GM19467 (cell line): Measurements from ENCODE around the gene NTN3.

Experiments used
- ATAC-seq: cut with Tn5 transposase; IDR thresholded peaks from one replicate; pipeline ENCODE4 v1.9.1; 2021; ENCODE audit warnings: mild to moderate bottlenecking, moderate library complexity; ENCODE audit not compliant: unreplicated experiment

Gene NTN3

DNA sequence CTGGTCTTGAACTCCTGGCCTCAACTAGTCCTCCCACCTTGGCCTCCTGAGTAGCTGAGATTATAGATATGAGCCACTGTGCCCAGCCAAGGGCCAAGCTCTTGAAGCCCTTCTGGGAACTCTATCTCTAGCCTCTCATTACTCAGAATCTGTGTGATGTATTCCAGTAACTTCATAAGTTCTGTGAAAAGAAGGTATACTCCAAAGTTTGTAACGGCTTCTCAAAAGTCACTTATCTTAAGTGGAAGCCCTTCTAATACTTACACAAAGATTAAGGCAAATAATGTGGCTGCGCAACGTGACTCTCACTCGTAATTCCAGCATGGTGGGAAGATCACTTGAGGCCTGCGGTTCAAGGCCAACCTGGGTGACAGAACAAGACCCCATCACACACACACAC lies 23.5 kb downstream of the NTN3 start:
- no peak for ATAC-seq

DNA sequence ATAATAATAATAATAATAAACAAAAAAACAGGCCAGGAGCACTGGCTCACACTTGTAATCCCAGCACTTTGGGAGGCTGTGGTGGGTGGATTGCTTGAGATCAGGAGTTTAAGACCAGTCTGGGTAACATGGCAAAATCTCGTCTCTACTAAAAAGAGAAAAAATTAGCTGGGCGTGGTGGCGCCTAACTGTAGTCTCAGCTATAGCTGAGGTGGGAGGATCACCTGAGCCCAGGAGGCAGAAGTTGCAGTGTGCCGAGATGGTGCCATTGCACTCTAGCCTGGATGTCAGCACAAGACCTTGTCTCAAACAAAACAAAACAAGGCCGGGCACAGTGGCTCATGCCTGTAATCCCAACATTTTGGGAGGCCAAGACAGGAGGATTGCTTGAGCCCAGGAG lies 23.9 kb downstream of the NTN3 start:
- ATAC-seq = no peak

DNA sequence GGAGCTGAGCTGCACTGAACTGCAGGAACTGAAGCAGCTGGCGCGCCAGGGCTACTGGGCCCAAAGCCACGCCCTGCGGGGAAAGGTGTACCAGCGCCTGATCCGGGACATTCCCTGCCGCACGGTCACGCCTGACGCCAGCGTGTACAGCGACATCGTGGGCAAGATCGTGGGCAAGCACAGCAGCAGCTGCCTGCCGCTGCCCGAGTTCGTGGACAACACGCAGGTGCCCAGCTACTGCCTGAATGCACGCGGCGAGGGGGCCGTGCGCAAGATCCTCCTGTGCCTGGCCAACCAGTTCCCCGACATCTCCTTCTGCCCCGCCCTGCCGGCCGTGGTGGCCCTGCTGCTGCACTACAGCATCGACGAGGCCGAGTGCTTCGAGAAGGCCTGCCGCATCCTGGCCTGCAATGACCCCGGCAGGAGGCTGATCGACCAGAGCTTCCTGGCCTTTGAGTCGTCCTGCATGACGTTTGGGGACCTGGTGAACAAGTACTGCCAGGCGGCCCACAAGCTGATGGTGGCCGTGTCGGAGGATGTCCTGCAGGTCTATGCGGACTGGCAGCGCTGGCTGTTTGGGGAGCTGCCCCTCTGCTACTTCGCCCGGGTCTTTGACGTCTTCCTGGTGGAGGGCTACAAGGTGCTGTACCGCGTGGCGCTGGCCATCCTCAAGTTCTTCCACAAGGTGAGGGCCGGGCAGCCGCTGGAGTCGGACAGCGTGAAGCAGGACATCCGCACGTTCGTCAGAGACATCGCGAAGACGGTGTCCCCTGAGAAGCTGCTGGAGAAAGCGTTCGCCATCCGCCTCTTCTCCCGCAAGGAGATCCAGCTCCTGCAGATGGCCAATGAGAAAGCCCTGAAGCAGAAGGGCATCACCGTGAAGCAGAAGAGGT lies 25.4 kb downstream of the NTN3 start:
- no peak for ATAC-seq

DNA sequence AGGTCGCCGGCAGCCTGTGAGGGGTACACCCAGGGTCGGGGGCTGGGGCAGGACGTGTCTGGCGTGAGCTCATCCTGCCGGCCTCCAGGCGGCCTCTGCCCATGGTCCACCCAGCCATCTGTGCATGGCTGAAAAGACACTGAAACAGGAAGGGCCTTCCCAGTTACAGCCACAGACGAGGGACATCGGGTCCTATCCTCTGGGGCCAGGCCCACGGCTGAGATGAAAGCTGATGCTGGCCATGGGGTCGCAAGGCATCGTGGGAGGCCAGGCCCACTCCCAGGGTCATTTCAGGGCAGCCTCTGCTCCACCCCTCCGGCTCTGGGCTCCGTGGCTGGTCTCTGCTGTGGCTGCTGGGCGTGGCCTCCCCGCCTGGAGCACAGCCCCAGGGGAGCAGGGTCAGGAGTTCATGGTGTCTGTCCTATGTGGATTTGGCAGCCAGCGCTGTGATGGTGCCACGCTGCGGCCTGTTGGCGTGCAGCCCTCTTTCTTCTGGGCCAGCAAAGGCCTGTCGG lies 26.1 kb downstream of the NTN3 start:
- ATAC-seq = no peak

DNA sequence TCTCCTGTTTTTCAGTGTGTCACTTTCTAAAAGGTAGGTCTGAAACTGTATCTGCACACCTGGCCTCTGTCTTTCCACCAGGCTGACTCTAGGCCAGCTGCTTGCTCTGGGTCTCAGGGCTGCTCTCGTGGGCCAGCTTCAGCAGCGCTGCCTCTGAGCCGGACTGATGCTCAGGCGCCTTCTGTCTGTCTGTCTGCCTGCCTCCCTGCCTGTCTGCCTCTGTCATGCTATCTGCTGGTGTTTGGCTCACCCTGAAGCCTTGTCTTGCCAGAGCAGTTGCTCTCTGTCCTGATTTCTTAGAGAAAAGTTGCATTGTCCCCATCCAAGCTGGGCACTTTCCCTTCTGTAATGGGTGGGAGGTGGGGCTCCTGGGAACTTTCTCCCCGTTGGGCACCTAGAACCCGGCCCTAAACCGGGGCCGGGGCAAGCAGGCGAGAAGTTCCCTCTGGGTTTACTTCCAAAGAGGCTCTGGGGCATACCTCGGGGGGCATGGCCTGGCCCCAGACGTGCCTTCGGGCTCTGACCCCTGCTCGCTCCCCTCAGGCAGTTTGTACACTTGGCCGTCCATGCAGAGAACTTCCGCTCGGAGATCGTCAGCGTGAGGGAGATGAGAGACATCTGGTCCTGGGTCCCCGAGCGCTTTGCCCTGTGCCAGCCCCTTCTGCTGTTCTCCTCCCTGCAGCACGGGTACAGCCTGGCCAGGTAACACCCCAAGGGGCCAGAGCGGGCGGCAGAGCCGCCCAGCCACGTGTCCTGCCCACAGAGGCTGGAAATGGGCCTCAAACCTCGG lies 26.8 kb downstream of the NTN3 start:
- no peak for ATAC-seq

DNA sequence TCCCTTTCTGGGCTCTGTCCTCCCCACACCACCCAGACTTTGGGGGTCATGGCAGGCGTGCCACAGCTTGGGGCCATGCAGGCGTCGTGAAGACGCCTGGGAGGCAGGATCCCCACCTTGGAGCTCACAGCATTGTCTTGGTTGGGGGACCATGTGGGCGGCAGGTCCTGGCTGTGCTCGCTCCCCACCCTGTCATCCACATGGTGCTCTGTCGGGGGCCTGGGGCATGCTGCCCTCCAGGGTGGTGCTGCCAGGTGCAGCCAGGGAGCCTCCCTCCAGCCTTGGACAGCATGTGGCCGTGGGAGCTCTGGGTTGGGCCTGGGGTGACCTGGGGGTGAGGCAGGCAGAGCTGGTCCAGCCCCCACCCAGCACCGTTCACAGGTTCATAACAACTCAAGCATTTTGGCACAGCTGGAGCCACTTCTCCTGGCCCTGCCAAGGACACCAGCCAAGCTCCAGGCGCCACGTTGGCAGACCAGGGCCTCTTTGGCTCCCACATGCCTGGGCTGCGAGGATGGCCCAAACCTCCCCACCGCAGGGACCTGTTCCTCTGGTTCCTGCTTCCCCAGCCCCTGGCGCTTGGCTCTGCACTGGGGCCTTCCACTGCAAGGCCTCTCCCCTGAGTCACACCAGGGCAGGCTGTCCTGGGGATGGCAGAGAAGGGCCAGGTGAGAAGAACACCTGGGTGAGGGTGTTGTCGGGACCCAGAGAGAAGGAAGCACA lies 27.6 kb downstream of the NTN3 start:
- ATAC-seq = no peak

DNA sequence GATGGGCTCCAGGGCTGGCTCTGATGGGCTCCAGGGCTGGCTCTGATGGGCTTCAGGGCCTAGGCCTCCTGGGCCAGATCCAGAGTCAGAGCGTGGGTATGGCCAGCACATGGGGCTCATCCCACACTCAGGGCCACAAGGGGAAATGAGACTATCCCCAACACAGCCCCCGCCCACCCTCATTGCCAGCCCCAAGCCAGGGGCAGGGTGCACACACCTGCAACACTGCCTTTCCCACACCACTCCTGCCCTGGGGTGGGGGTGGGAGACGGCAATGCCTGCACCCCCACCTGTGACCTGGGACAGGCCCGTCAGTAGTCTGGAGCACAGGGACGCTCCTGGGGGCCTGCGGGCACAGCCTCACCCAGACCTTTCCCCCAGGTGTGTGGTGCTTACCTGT lies 28.4 kb downstream of the NTN3 start:
- no peak for ATAC-seq

DNA sequence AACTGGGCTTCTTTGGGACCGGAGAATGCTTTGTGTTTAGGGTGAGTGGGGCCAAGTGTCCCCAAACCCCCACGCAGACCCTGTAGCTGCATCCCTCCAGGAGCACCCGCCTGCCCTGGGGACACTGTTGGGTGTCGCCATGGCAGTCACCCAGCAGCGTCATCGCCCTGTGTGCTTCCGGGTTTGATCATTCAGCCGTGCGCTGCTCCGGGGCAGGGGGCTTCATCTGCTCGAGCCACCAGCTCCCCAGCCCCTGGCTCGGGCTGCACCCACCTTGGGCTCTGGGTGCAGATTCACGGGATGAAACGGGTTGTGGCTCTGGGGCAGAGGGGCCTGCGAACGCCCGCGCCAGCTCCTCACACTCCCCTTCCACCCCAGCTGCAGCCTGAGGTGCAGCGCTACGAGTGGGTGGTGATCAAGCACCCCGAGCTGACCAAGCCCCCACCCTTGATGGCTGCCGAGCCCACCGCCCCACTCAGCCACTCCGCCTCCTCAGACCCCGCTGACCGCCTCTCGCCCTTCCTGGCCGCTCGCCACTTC lies 28.9 kb downstream of the NTN3 start:
- no peak for ATAC-seq

DNA sequence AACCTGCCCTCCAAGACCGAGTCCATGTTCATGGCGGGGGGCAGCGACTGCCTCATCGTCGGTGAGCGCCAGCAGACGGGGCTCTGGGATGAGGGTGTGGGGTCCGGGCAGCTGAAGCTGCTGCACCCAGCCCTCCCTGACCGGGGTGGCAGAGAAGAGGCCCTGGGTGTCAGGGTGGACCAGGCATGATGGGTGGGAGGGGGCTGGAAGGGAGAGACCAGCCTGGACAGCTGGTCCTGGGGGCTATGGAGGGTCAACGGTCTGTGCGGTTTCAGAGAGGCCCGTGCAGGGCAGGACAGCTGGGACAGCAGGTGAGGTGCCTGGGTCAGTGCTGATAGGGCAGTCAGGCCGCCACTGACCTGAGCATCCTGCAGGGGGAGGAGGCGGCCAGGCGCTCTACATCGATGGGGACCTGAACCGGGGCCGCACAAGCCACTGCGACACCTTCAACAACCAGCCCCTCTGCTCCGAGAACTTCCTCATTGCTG lies 29.4 kb downstream of the NTN3 start:
- no peak for ATAC-seq

DNA sequence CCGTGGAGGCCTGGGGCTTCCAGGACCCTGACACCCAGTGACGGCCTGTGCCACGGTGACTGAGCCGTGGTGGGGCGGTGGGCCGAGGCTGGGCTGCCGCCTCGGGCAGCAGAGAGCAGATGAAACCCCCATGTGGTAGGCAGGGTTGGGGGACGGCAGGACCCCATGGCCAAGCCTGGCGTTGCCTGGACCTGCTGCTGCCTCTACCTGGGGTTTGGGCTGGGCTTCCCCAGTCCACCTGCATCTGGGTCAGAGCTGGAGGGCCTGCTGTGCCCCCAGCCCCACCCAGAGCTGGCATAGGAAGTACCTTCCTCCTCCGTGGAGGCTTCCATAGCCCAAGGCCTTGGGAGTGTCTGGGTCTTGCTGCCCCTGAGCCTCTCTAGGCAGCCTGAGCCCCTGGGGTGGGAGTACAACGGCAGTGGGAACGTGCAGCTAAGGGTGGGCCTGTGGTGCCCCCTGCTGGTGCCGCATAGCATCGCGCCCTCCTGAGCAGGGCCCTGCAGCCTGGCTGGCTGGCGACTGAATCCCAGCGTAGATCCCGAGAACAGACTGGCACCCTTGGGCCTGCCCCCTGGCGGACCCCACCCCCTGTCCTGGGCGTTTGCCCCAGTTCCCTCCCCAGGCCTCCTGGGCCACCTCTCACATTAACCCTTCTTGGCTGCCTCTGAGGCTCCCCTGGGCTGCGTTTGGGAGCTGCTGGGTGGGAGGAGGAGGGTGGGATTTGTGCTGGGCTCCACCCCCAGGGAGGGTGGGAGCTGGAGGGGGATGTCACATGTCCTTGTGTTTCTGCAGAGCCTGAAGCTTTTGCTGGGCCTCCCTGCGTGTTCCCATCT lies 30.0 kb downstream of the NTN3 start:
- ATAC-seq = no peak

DNA sequence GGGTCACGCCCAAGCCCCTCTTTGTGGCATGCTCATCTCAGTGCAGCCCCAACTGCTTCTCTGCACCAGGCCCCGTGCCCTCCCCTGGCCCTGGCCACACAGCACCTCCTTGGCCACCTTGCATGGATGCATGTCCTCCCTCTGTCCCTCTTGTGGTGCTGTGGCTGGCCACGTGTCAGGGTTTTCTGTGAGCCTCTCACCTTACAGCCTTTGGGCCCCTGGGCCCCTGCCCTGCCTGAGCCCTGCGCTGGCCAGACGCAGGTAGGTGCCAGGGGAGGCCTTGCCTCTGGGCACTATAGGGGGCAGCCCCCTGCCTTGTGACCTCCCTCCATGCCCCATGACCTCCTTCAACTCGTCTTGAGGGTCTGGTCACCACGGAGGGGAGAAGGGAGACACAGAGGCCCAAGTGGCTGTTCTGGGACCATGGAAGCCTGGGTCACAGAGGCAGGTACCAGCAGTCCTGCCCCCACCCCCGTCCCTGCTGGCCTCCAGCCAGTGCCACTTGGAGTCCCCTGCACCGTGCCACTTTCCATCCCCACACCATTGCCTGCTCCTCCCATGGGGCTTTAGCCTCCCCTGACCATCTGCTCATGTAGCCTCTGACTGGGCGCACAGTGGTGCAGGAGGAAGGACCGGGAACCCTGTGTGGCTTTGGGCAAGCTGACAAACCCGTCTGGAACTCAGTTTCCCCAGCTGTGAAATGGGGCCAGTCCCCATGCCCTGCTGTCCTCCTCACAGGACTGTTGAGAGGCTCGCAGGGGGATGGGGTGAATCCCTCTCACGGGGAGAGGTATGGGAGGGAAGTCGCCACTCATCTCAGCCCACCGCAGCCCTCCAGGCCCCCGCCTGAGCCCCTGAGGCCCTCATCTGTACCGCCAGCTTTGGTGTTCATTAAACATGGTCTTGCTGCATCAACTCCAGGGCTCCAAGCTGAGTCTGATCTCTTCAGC lies 31.1 kb downstream of the NTN3 start:
- ATAC-seq = no peak

DNA sequence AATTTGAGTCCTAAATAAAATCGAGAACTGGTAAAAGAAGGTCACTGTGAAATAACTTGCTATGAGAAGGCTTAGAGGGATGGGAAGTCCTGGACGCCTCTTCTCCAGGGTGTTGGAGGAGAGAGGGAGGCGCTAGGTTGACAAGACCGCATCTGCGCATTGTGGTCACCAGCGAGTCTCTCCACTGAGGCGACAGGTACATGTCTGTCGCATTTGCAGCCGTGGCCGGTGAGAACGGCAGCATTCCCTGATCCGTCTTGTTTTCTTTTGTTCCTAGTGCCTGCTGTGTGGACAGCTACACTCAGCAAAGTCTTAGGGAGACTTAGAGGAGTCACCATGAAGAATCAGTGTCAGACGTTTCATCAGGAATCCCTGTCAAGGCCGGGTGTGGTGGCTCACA lies 34.6 kb downstream of the NTN3 start:
- no peak for ATAC-seq

DNA sequence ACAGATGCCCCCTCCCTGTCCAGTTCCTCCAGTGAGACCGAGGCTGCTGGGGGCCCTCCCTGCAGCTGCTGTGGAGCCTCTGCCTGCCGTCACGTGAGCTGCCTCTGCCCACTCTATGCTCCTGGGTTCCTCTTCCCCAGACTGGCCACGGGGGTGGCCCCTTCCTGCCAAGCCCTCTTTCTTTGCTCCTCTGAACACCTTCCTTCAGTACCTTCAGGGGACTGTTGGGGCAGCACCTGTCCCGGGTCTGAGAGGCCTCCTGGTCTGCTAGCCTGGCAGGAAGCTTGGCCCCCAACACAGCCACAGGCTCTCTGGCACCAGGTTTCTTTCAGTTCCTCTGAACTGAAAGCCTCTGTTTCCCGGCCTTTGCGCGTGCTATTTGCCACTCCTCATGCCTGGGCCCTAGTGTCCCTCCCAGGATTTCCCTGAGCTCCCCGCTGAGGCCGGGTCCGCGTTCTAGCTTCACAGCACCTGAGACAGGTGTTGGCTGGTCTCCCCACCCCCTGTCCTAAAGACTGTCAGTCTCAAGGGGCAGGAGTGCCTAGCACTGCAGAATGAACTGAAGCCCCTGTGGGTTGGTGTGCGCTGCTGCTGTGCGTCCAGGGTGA lies 36.1 kb downstream of the NTN3 start:
- ATAC-seq = peak; percentile 49

DNA sequence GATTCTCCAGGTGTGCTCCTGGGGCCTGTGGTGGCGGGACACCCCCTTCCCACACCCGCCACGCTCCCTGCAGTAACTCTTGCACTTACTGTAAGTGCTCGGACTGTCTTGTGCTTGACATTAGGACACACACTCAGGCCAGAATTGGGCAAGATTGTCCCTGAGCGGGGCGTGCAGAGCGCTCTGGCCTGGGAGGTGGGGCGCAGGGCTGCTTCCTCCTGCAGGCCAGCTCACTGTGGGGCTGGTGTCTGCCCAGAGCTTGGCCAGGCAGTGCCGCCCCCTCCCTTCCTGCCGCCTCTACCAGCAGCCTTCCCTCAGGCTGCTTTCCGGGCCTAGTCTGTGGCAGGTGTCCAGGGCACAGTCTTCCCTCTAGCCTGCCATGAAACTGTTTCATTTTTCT lies 36.6 kb downstream of the NTN3 start:
- peak; percentile 6 for ATAC-seq

DNA sequence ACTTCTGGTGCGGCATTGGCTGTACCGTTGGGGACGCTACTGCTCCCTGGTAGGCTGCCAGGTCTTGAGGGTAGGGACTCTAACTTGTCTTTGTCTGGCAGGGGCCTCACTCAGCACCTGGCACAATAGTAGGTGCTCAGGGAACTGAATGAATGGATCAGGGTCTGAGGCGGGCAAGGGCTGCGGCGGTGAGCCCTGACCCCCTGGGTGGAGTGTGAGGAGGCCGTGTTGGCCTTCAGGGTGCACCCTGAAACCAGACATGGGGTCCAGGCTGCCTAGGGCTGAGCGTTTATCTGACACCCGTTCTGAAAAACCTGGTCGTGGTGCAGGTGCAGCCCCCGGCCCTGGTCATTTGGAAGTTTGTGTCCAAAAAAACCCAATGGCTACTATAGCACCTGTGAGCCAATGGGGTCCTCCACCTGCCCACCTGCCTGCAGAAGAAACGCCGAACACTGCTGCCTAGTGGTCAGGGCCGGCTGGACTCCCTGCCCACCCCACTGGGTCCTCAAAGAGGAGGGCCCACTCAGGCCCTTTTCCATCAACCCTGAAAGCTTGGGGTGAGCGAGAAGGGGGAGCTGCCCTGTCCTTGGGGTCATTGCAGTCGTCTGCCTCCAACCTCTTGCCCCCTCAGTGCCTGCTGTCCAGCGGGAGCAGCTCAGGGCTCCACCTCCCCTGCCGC lies 37.8 kb downstream of the NTN3 start:
- ATAC-seq = no peak

DNA sequence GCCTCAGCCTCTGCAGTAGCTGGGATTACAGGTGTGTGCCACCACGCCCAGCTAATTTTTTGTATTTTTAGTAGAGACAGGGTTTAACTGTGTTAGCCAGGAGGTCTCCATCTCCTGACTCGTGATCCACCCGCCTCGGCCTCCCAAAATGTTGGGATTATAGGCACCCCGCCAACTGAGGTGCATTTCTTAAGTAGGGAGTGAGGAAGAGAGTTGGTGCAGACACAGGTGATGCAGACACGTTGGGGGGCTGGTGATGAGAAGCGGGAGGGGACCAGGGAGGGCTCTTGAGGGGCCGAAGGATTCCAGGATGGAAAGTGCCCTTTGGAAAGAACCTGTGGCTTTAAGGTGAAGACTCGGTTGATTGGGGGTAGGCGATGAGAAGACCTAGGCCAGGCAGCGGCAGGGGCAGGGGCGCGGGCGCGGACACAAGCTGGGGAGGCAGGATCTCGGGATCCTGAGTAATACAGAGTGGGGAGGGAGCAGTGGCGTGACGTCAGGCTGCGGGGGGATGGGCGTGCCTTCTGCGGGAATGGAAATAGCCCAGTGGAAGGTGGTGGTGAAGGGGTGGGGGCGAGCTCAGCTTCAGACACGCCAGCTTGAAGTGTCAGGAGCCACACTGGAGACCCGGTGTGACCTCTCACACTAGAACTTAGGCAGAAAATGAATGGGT lies 40.2 kb downstream of the NTN3 start:
- ATAC-seq = no peak

DNA sequence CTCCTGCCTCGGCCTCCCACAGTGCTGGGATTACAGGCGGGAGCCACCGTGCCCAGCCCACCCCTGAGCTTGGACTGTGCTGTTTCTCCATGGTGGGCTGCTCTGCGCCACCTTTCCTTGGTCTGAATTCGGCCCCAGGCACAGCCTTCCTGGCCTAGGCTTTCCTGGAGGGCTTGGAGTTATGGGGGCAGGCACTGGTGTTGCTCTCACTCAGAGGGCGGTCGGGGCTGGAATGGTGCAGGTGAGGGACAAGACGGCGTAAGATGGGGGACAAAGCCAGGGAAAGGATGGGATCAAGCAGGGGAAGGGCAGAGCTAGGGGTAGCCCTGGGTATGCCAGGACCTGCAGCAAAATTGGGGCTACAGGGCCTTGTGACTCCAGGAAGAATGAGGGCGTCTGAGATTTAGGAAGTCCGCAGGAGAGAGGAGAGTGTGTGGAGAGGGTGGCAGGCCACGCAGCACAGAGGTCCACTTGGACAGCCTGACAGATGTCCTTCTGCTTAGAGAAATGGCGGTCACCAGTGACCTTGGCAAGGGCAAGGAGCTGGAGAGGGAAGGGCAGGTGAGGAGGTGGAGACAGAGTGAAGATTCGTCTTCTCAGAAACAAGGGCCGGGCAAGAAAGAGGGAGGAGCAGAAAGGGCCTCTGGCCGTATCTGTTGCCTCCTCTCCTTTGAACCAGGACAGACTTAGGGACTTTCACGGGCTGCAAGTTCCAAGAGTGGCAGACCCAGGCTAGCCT lies 41.1 kb downstream of the NTN3 start:
- ATAC-seq = no peak
